ENCODE measurements around the gene RAB17.

The RAB17 gene, protein sequence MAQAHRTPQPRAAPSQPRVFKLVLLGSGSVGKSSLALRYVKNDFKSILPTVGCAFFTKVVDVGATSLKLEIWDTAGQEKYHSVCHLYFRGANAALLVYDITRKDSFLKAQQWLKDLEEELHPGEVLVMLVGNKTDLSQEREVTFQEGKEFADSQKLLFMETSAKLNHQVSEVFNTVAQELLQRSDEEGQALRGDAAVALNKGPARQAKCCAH

GRCh38 chr2:237590272-237591140, at the start of gene RAB17:
Gene RAB17 (minus strand): TSS chr2:237590734. CDS start chr2:237586154, 4,580 bp downstream.
- FAIRE-seq: no peak

- no peak for FAIRE-seq
Observed at GRCh38 chr2:237639836-237640220, 49.3 kb upstream of the RAB17 start.

GRCh38 chr2:237639052-237639835, 48.7 kb upstream of the RAB17 start:
- no peak for FAIRE-seq

DNA sequence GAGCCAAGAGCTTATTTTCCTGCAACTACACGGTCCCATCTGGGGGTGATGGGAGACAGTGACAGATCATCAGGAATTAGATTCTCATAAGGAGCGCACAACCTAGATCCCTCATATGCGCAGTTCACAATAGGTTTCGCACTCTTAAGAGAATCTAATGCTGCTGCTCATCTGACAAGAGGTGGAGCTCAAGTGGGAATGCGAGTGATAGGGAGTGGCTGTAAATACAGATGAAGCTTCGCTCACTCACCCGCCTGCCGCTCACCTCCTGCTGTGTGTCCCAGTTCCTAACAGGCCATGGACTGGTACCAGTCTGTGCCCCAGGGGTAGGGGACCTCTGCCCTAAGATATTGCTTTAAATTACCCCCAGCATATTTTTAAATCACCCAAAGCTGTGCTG, 47.6 kb upstream of the RAB17 start:
- FAIRE-seq: no peak

- FAIRE-seq: no peak
Observed at GRCh38 chr2:237637429-237638135, 47.0 kb upstream of the RAB17 start.

- no peak for FAIRE-seq
Observed at GRCh38 chr2:237636578-237636977, 46.0 kb upstream of the RAB17 start.

DNA sequence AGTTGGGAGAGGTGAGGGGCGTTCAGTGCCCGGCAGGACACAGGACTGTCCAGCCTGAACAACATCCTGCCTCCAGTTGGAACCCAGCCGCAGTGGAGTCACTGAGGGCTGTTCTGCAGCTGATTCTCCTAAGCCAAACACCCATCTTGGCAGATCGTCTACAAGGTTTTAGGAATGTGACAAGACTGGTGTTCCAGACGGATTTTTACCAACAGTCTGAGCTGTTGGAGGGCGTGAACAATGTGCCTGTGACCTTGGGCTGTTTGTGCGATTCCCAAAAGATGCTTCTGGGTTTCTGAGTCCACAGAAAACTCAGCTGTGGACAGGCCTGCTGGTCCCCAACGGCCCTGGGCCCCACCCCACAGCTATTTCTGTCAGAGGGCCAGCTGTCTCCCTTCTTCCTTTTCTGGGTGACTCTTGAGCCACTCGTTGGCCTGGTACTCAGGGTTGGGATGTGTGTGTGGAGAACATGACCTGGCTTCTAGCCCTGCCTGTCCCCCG, 42.6 kb upstream of the RAB17 start:
- FAIRE-seq: no peak

- no peak for FAIRE-seq
Observed at GRCh38 chr2:237631801-237632585, 41.5 kb upstream of the RAB17 start.

DNA sequence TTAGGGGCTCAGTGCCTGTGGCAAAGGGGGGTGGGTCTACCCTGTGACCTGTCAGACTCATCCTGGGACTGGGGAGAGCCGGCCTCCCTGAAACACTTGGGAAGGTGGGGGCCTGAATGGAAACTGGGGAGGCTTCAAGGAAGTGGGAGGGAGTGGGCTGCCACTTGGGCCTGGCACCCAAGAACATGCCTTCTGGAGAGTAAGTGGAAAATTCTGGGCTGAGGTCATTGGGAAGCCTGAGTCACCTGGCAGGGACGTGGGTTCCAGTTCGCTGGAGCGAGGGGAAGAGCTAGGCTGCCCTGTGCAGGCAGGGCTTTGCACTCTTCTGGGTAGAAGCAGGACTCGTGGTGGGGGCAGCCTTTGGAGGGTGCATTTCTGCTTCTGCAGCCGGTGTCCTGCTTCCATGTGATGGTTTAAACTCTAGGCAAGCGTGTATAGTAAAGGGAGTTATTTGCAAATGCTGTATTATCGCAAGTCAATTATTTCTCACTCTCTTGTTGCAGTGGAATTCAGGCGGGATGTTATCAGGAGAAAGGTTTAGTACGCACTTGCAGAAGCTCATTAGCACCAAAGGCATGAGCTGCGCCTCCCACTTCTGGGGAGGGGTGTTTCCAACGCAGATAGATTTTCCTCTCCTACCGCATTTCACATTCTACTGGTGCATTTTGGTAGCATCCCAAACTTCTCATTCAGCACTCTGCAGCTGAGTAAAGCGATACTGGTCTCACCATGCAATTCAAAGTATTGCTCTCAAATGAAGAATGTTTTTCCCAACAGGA, 40.7 kb upstream of the RAB17 start:
- no peak for FAIRE-seq

- no peak for FAIRE-seq
Observed at GRCh38 chr2:237630216-237631000, 39.9 kb upstream of the RAB17 start.

- no peak for FAIRE-seq
Observed at GRCh38 chr2:237629739-237630138, 39.2 kb upstream of the RAB17 start.

DNA sequence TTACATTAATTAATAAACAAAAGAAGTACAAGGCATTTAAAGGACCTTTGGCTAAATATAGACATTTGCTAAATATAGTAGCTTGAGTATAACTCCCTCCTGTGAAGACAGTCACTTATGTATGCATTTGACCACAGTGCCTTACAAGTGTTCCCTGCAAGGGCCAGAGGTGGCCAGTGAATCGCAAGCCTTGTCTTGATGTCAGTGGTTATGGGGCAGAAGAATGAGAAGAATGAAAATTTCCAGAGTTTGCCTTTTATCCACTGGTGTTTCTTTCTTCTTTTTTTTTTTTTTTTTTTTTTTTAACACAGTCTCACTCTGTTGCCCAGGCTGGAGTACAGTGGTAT, 38.6 kb upstream of the RAB17 start:
- no peak for FAIRE-seq

GRCh38 chr2:237628247-237629187, 38.0 kb upstream of the RAB17 start:
- FAIRE-seq: no peak

DNA sequence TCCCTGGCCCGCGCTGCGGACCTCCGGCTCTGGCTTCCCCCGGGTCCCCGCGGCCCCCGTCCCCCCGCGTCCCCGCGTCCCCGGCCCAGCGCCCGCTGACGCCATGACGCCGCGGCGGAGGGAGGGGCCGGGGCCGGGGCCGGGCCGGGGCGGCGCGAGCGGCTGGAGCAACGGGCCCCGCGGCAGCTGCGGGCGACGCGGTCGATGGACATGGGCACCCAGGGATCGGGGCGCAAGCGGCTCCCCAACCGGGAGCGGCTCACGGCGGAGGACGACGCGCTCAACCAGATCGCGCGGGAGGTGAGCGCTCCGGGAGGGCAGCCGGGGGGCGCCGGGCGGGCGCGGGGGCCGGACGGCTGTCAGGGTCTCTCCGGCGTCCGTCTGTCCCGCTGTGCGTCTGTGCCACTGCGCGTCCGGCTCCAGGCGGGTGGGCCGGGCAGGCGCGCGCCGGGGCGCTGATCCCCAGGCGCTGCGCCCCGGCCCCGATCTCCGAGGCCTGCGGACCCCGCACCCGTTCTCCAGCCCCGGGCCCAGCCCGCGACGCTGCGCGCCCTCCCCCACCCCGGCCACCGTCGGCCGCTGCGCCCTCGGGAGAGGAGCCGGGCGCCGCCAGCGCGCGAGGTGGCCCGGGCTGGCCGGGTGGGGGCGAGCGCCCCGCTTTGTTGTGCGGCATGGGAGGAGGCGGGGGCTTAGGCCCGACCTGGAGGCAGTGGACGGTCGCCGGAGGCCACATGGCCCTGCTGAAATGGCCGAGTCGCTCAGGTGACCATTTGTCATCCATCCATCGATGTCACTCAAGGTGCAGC, 37.1 kb upstream of the RAB17 start, which contains the start of gene LRRFIP1:
TSS of gene LRRFIP1 (plus strand) at position 147 of the 806 bp plus-strand sequence. CDS start at position 205, 58 bp downstream.
- FAIRE-seq: no peak

- FAIRE-seq: no peak
Observed at GRCh38 chr2:237626813-237627440, 36.4 kb upstream of the RAB17 start.

DNA sequence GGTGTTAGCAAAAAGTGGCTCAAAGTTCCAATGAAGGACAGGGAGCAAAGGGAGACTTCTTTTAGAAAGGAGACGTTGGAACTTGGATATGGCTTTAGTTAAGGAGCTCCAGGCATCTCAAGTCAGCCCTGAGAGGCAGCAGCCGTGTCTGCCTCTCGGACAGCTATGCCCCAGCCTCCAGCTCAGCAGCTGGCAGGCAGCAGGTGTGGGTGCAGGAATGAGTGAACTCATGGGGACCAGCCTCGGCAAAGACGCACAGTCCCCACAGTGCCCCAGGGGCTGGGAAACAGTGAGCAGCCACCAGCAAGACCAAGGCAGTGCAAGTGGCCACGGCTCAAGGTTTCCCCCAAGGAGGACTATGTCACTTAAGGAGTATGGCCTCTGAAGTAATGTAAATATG, 35.2 kb upstream of the RAB17 start:
- no peak for FAIRE-seq

GRCh38 chr2:237625216-237625705, 34.7 kb upstream of the RAB17 start:
- no peak for FAIRE-seq

Data from TTC549 (cell line).